ENCODE data around the gene BABAM2.

The BABAM2 gene

GRCh38 chr2:28268386-28268785, 377.9 kb downstream of the BABAM2 start:
- no peak for DNase-seq

- DNase-seq: no peak
These were observed 378.7 kb downstream of the BABAM2 start for GRCh38 chr2:28269019-28269784.

GRCh38 chr2:28270456-28271152, 380.1 kb downstream of the BABAM2 start:
- DNase-seq: no peak

GRCh38 chr2:28271231-28271918, 380.8 kb downstream of the BABAM2 start:
- no peak for DNase-seq

- no peak for DNase-seq
These were observed 381.4 kb downstream of the BABAM2 start for GRCh38 chr2:28271919-28272250.

- DNase-seq: no peak
These were observed 383.2 kb downstream of the BABAM2 start for GRCh38 chr2:28273751-28274150.

GRCh38 chr2:28274911-28275685, 384.6 kb downstream of the BABAM2 start:
- peak; percentile 60 for DNase-seq

- DNase-seq: peak; percentile 93
These were observed 385.6 kb downstream of the BABAM2 start for GRCh38 chr2:28276076-28276618.

GRCh38 chr2:28276807-28277206, 386.3 kb downstream of the BABAM2 start:
- no peak for DNase-seq

- no peak for DNase-seq
These were observed 386.9 kb downstream of the BABAM2 start for GRCh38 chr2:28277466-28277865.

- DNase-seq: no peak
These were observed 388.8 kb downstream of the BABAM2 start for GRCh38 chr2:28279371-28279770.

GRCh38 chr2:28280619-28281018, 390.1 kb downstream of the BABAM2 start:
- DNase-seq: no peak

GRCh38 chr2:28281739-28282138, 391.2 kb downstream of the BABAM2 start:
- DNase-seq: no peak

GRCh38 chr2:28282248-28282647, 391.7 kb downstream of the BABAM2 start:
- no peak for DNase-seq

GRCh38 chr2:28282861-28283646, 392.5 kb downstream of the BABAM2 start:
- DNase-seq: no peak

- no peak for DNase-seq
These were observed 393.3 kb downstream of the BABAM2 start for GRCh38 chr2:28283861-28284260.

- peak; percentile 21 for DNase-seq
These were observed 396.1 kb downstream of the BABAM2 start for GRCh38 chr2:28286678-28287077.

- no peak for DNase-seq
These were observed 396.9 kb downstream of the BABAM2 start for GRCh38 chr2:28287256-28287915.

- no peak for DNase-seq
These were observed 398.1 kb downstream of the BABAM2 start for GRCh38 chr2:28288620-28289019.

- no peak for DNase-seq
These were observed 401.4 kb downstream of the BABAM2 start for GRCh38 chr2:28291811-28292440.

GRCh38 chr2:28292491-28292890, 402.0 kb downstream of the BABAM2 start:
- no peak for DNase-seq

Measured in amniotic stem cell (primary cell).